Activated T-helper 1 cell treated with anti-CD3 and anti-CD28 coated beads, Interleukin-12 subunit alpha, Interleukin-12 subunit beta, Interleukin-2, Interleukin-4 antibody, amounts not matched to agents 30 ng/mL and 10 ng/mL and 1 ng/mL, durations not matched to agents 14 hours and 24 hours and 36 hours (primary cell): Measurements from ENCODE around the gene GRIK1. TPM values are rescaled to one million over a fixed set of nuclear protein-coding genes. Genes with fewer than 3 reads are reported as not detected.

Experiments used
- DNase-seq: peaks from one replicate; pipeline ENCODE4 v3.0.0; 2021; ENCODE audit warnings: low spot score
- H3K27ac Mint-ChIP-seq: one replicate; pipeline ENCODE4 v1.8.0; 2021; ENCODE audit warnings: mild to moderate bottlenecking, mixed read lengths
- H3K27me3 Mint-ChIP-seq: one replicate; pipeline ENCODE4 v1.8.0; 2022; ENCODE audit warnings: mild to moderate bottlenecking, moderate library complexity, mixed read lengths; ENCODE audit not compliant: insufficient read depth
- H3K36me3 Mint-ChIP-seq: one replicate; pipeline ENCODE4 v1.8.0; 2021; ENCODE audit warnings: low read depth, mixed read lengths
- H3K4me1 Mint-ChIP-seq: one replicate; pipeline ENCODE4 v1.8.0; 2021; ENCODE audit warnings: low read depth, mixed read lengths
- H3K4me3 Mint-ChIP-seq: one replicate; pipeline ENCODE4 v1.8.0; 2021; ENCODE audit warnings: mild to moderate bottlenecking, moderate library complexity, mixed read lengths
- H3K9me3 Mint-ChIP-seq: one replicate; pipeline ENCODE4 v1.8.0; 2021; ENCODE audit warnings: mixed read lengths
- intact Hi-C: fragments of 100-400 bp; cut with micrococcal nuclease; formaldehyde crosslinking; loops from one replicate; pipeline ENCODE4 v1.15.1; 2024
- total RNA-seq: library from RNA; stranded (reverse); gene quantifications from 2 replicates; pipeline ENCODE4 v1.2.3, GENCODE V29; 2022

Gene GRIK1
- total RNA-seq, 1 donor from 2014 or later, result not detected

DNA sequence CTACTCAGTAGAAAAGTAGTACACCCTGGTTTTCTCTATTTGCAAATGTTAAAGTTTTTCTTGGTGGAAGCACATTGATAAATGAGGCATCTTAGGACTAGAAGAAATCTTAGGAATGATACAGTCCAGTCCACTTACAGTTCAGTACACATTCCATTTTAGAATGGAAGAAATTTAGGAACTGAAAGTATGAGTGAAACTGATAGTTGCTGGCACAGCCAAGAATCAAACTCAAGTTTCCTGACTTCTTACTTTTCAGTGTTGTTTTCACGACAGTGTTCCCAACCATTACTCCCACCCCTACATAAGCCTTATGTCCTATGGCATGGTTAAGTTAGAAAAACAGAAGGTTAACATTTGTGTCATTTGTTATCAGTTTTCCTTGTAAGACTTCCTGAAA is 382.6 kb downstream of the GRIK1 start:
- no peak overlapping the region for H3K27ac Mint-ChIP-seq
- no peaks in the 10 kb centered on the region for H3K4me1 Mint-ChIP-seq
- H3K9me3 Mint-ChIP-seq, result no peaks in the 10 kb centered on the region
- H3K4me3 Mint-ChIP-seq, result no peak overlapping the region
- no peaks in the 10 kb centered on the region for H3K36me3 Mint-ChIP-seq
- no peak for DNase-seq
- no peaks in the 10 kb centered on the region for H3K27me3 Mint-ChIP-seq
- intact Hi-C loops, result no loop called here

DNA sequence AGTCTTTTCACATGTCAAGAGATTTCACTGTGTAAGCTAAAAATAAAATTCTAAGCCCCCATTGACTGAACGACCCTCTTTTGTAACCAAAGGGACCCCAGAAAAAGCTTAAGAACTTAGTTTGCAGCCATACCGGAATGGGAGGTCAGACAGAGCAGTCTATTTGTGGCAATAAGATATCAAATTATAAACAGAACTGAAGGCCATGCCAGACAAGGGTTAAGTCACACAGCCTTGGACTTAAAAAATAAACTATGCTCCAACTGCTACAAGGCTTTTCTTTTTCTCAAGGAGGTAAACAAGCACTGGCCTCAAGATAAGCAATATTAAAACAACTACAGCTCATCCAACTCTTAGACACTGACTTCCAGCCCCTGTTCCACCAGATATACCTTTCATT is 384.2 kb downstream of the GRIK1 start:
- intact Hi-C loops, result no loop called here
- no peak overlapping the region for H3K27ac Mint-ChIP-seq
- H3K27me3 Mint-ChIP-seq, result no peaks in the 10 kb centered on the region
- no peaks in the 10 kb centered on the region for H3K9me3 Mint-ChIP-seq
- H3K36me3 Mint-ChIP-seq, result no peaks in the 10 kb centered on the region
- no peak overlapping the region for H3K4me3 Mint-ChIP-seq
- H3K4me1 Mint-ChIP-seq, result no peaks in the 10 kb centered on the region
- no peak for DNase-seq

DNA sequence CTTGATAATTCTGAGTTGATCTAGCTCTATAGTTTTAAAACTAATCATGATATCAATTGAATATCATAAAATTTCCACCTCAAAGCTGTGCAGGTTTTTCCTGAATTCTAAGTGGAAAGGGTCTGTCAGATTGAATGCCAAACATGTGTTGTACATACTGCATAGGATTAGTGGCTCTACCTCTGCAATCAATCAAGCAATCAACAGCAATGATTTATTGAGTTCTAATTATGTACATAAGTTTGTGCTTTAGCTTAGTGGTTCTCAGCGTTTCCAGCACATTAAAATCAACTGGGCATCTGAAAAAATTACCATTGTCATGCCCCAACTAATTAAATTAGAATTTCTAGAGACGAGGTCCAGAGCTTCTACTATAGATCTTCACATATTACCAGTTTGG is 389.6 kb downstream of the GRIK1 start:
- H3K4me1 Mint-ChIP-seq, result no peaks in the 10 kb centered on the region
- H3K27me3 Mint-ChIP-seq, result no peaks in the 10 kb centered on the region
- no peaks in the 10 kb centered on the region for H3K9me3 Mint-ChIP-seq
- intact Hi-C loops, result no loop called here
- no peaks in the 10 kb centered on the region for H3K36me3 Mint-ChIP-seq
- no peak overlapping the region for H3K4me3 Mint-ChIP-seq
- DNase-seq, result no peak
- no peak overlapping the region for H3K27ac Mint-ChIP-seq

DNA sequence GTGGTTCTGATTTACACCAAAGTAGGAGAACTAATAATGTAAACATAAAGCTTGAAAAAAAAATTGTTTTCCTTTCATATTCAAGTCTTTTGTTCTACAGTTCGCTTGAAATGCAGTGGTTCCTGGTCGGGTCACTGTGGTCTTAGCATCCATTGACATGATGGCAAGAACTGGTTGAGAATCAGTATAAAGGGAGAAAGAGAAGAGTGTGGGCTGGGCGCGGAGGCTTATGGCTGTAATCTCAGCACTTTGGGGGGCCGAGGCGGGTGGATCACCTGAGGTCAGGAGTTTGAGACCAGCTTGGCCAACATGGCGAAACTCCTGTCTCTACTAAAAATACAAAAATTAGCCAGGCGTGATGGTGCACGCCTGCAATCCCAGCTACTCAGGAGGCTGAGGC is 390.2 kb downstream of the GRIK1 start:
- intact Hi-C loops, result no loop called here
- Mint-ChIP-seq H3K9me3 (no peaks in the 10 kb centered on the region), H3K36me3 (no peaks in the 10 kb centered on the region), H3K27me3 (no peaks in the 10 kb centered on the region), H3K4me1 (no peaks in the 10 kb centered on the region), H3K4me3 (no peak overlapping the region), H3K27ac (no peak overlapping the region)
- DNase-seq, result no peak

DNA sequence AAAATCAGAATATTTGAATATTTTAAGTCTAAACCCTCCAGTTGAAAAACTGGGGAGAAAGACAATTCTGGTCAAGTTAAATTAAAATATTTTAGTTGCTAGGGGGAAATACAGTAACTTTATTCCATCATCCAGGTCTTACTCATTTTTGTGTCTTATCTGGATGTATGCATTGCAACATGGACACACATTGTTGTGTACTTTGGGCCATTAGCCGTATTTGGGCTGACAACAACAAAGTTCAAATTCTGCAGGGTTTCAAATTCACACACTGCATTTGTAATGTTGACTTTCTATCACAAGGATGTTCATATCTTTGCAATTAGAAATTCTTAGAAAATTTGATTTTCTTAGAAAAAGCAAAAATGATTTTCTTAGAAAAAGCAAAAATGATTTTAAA is 391.8 kb downstream of the GRIK1 start:
- Mint-ChIP-seq H3K4me3 (no peak overlapping the region), H3K4me1 (no peaks in the 10 kb centered on the region), H3K9me3 (no peaks in the 10 kb centered on the region), H3K36me3 (no peaks in the 10 kb centered on the region), H3K27ac (no peak overlapping the region), H3K27me3 (no peaks in the 10 kb centered on the region)
- intact Hi-C loops, result no loop called here
- no peak for DNase-seq

DNA sequence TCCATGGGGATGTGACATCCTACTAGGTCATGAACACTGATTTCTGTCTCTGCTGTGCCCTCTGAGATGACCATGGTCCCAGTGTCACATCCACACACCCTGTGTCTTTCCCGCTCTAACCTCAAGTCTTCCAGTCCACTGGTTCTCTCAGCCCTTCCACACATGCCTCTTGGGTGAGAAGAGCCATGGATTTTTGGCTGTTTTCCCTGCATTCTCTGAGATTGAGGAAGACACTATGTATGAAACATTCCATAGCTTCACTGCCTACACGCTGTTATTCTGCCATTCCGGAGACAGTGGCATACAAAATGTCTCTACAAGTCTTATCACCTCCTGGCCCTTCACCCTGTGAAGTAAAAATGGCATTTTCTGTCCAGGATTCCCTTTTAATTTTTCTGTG is 393.7 kb downstream of the GRIK1 start:
- intact Hi-C loops, result no loop called here
- Mint-ChIP-seq H3K27ac (no peak overlapping the region), H3K36me3 (no peaks in the 10 kb centered on the region), H3K9me3 (no peaks in the 10 kb centered on the region), H3K4me3 (no peak overlapping the region), H3K4me1 (no peaks in the 10 kb centered on the region), H3K27me3 (no peaks in the 10 kb centered on the region)
- no peak for DNase-seq

DNA sequence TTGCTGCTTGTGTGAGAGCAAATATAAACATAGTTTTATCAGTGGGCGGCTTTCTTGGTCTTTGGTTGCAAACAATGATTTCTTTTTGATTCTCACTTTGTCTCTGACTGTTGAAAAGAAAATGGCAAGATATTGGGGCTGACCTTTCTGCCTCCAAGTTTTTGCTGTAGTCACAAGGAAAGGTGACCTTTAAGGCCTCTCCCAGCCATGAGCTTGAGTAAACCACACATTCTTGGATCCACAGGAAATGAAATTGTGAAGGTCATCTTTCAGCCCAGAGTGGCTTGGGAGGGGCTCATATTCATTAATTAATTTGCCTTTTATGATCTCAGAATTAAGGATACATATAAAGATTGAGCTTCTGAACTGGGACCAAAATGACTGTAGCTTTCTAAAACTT is 399.5 kb downstream of the GRIK1 start:
- intact Hi-C loops, result no loop called here
- H3K4me3 Mint-ChIP-seq, result no peak overlapping the region
- DNase-seq, result no peak
- H3K4me1 Mint-ChIP-seq, result no peaks in the 10 kb centered on the region
- peaks cover 11% of the 10 kb centered on the region for H3K9me3 Mint-ChIP-seq
- H3K27ac Mint-ChIP-seq, result no peak overlapping the region
- H3K27me3 Mint-ChIP-seq, result no peaks in the 10 kb centered on the region
- no peaks in the 10 kb centered on the region for H3K36me3 Mint-ChIP-seq

DNA sequence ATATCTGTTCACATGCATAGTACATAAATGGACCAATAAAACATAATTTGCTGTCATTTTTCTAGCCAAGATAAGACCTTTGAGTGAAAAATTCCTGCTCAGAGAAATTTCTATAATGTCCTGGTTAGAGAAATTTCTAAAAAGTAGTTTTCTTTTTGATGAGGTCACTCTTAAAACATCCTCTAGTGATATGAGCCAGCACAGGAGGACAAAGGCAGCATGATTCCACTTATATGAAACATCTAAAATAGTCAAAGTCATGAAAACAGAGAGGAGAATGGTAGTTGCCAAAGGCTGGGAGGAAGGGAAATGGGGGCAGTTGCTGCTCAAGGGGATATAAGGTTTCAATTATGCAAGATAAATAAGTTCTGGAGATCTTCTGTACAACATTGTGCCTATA is 401.7 kb downstream of the GRIK1 start:
- Mint-ChIP-seq H3K27me3 (no peaks in the 10 kb centered on the region), H3K36me3 (no peaks in the 10 kb centered on the region), H3K9me3 (peaks cover 12% of the 10 kb centered on the region), H3K4me3 (no peak overlapping the region), H3K27ac (no peak overlapping the region), H3K4me1 (no peaks in the 10 kb centered on the region)
- intact Hi-C loops, result no loop called here
- DNase-seq, result no peak

DNA sequence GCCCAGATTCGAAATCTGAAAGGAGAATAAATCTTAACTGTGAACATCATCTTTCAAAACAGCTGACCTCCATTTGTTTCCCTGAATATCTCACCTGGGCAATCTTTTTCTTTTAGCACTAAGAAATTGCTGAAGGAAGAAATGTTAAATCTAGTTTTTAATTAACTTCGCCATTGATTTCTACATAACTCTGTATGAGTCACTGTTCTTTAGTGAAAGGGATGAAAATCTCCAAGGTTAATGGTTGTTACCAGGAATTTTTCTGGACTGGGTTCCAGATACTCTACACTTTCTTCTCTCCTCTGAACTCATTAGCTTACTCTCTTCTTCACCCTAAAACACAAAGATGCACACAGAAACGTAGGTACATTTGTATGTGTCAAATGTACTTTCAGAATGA is 405.3 kb downstream of the GRIK1 start:
- no peaks in the 10 kb centered on the region for H3K4me1 Mint-ChIP-seq
- H3K36me3 Mint-ChIP-seq, result no peaks in the 10 kb centered on the region
- H3K27ac Mint-ChIP-seq, result no peak overlapping the region
- intact Hi-C loops, result no loop called here
- H3K9me3 Mint-ChIP-seq, result peaks cover 16% of the 10 kb centered on the region
- peaks cover 3% of the 10 kb centered on the region for H3K27me3 Mint-ChIP-seq
- DNase-seq, result no peak
- no peak overlapping the region for H3K4me3 Mint-ChIP-seq

DNA sequence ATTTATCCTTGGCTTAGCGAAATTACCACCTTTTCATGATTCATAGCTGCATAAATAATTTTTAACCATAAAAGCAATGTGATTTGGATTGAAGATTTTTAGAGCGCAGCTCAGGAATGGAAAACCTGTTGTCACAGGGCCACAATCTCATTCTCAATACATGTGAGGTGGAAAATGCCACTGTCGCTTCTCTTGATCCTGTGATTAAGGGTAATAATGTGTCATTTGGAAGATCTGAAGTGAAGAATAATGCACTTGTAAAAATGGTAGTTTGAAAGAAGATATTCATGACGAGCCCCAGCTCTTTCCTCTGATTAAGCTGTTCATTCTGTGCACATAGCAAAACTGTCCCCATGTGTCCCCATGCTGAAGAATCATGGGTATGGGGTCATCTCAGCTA is 410.7 kb downstream of the GRIK1 start:
- Mint-ChIP-seq H3K27me3 (peaks cover 3% of the 10 kb centered on the region), H3K36me3 (no peaks in the 10 kb centered on the region), H3K4me1 (no peaks in the 10 kb centered on the region), H3K9me3 (peaks cover 32% of the 10 kb centered on the region), H3K4me3 (no peak overlapping the region), H3K27ac (no peak overlapping the region)
- DNase-seq, result no peak
- intact Hi-C loops, result no loop called here

DNA sequence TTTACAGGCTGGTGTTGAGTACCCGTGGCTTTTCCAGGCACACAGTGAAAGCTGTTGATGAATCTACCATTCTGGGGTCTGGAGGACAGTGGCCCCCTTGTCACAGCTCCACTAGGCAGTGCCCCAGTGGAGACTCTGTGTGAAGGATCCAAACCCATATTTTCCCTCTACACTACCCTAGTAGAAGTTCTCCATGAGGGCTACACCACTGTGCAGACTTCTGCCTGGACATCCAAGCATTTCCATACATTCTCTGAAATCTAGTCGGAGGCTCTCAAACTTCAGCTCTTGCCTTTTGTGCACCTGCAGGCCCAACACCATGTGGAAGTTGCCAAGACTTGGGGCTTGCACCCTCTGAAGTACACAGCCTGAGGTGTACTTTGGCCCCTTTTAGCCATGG is 413.3 kb downstream of the GRIK1 start:
- Mint-ChIP-seq H3K9me3 (peaks cover 31% of the 10 kb centered on the region), H3K4me3 (no peak overlapping the region), H3K27me3 (peaks cover 2% of the 10 kb centered on the region), H3K36me3 (no peaks in the 10 kb centered on the region), H3K4me1 (no peaks in the 10 kb centered on the region), H3K27ac (no peak overlapping the region)
- no peak for DNase-seq
- intact Hi-C loops, result no loop called here

DNA sequence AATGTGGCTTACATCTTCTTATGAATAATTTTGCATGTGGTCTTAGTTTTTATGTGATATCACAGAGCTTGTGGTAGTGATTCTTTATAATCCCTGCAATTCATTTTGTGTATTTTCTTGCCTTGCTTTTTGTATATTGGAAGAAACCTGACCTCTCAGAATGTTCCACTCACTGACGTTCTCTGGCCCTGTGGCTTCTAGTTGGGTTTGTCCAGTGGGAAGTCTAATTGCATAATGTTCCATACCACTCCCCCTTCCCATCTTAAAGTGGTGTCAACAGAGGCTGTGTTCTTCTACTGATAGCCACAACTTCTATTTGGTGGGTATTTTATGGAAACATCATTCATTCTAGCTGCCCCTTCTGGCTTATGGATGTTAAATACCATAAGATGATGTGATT is 415.7 kb downstream of the GRIK1 start:
- Mint-ChIP-seq H3K27me3 (no peaks in the 10 kb centered on the region), H3K9me3 (peaks cover 28% of the 10 kb centered on the region), H3K36me3 (no peaks in the 10 kb centered on the region), H3K4me1 (no peaks in the 10 kb centered on the region), H3K4me3 (no peak overlapping the region), H3K27ac (no peak overlapping the region)
- intact Hi-C loops, result no loop called here
- no peak for DNase-seq

DNA sequence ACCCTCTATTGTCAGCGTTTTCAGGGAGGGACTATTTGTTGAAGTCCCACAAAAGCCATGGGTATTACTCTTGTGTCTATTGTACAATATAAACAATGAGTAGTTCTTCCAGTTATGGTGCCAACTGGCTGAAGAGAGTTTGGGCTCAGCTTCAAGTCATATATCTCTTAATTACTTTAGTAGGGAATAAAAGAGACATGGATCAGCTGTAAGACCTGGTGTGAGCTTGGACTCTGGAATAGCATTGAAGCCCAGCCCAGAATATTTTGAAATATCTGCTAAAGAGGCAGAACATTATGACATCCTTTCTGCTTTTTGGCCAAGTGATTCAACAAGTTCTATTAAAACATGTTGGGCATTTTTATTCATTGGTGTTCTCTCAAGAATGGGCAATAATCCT is 416.1 kb downstream of the GRIK1 start:
- DNase-seq, result no peak
- no peaks in the 10 kb centered on the region for H3K4me1 Mint-ChIP-seq
- peaks cover 27% of the 10 kb centered on the region for H3K9me3 Mint-ChIP-seq
- no peaks in the 10 kb centered on the region for H3K36me3 Mint-ChIP-seq
- intact Hi-C loops, result no loop called here
- H3K27me3 Mint-ChIP-seq, result no peaks in the 10 kb centered on the region
- no peak overlapping the region for H3K4me3 Mint-ChIP-seq
- no peak overlapping the region for H3K27ac Mint-ChIP-seq

DNA sequence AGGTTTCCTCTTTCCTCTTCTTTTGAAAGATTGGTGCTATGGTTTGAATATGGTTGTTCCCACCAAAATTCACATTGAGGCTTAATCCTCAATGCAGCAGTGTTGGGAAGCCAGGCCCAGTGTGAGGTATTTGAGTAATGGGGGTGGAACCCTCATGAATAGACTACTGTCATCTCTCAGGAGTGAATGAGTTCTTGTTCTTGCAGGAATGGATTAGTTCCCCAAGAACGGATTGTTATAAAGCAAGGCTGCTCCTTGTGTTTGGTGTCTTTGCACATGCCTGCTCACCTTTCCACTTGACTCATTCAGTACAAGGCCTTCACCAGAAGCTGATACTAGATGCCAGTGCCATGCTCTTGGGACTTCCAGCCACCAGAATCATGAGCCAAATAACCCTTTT is 417.9 kb downstream of the GRIK1 start:
- H3K27ac Mint-ChIP-seq, result no peak overlapping the region
- H3K4me3 Mint-ChIP-seq, result no peak overlapping the region
- DNase-seq, result no peak
- peaks cover 18% of the 10 kb centered on the region for H3K9me3 Mint-ChIP-seq
- no peaks in the 10 kb centered on the region for H3K27me3 Mint-ChIP-seq
- H3K4me1 Mint-ChIP-seq, result no peaks in the 10 kb centered on the region
- no peaks in the 10 kb centered on the region for H3K36me3 Mint-ChIP-seq
- intact Hi-C loops, result no loop called here
